HEK293T (cell line): ENCODE results near the gene CHRM1.

Experiments
- CTCF ChIA-PET: fragments of 350-600 bp; formaldehyde crosslinking; extraction: SDS; loops from one replicate; lab custom pipeline; 2021; ENCODE audit warnings: antibody characterized with exemption, inconsistent platforms; lab: Yijun Ruan, JAX
- POLR2A ChIA-PET: fragments of 350-600 bp; formaldehyde crosslinking; extraction: SDS; loops from one replicate; lab custom pipeline; 2020; ENCODE audit warnings: antibody characterized with exemption, inconsistent platforms; lab: Yijun Ruan, JAX
- DNase-seq: peaks from one replicate; pipeline ENCODE4 v3.0.0; 2012; ENCODE audit warnings: mixed read lengths; ENCODE audit errors: extremely low spot score
- ARNT ChIP-seq: fragments of 450-650 bp; IDR thresholded peaks from 2 replicates; pipeline ENCODE4 v1.6.1; 2017; ENCODE audit warnings: mild to moderate bottlenecking
- BHLHE40 ChIP-seq: fragments of 450-650 bp; IDR thresholded peaks from 2 replicates; pipeline ENCODE4 v1.6.1; 2016; ENCODE audit warnings: mild to moderate bottlenecking, moderate library complexity, borderline replicate concordance
- CTBP1 ChIP-seq: fragments of 450-650 bp; IDR thresholded peaks from 2 replicates; pipeline ENCODE4 v1.6.1; 2016; ENCODE audit warnings: borderline replicate concordance
- ELF4 ChIP-seq: fragments of 450-650 bp; IDR thresholded peaks from 2 replicates; pipeline ENCODE4 v1.6.1; 2017; ENCODE audit warnings: antibody characterized with exemption
- FOXA1 ChIP-seq: fragments of 450-650 bp; IDR thresholded peaks from 2 replicates; pipeline ENCODE4 v1.6.1; 2016; ENCODE audit warnings: mild to moderate bottlenecking
- FOXK2 ChIP-seq: fragments of 450-650 bp; IDR thresholded peaks from 2 replicates; pipeline ENCODE4 v1.6.1; 2016; ENCODE audit warnings: mild to moderate bottlenecking
- FOXM1 ChIP-seq: fragments of 450-650 bp; IDR thresholded peaks from 2 replicates; pipeline ENCODE4 v1.6.1; 2017; ENCODE audit warnings: mild to moderate bottlenecking, borderline replicate concordance
- HDGF ChIP-seq: fragments of 450-650 bp; IDR thresholded peaks from 2 replicates; pipeline ENCODE4 v1.6.1; 2017; ENCODE audit warnings: antibody characterized with exemption, borderline replicate concordance
- L3MBTL2 ChIP-seq: fragments of 450-650 bp; conservative IDR thresholded peaks from 2 replicates; pipeline ENCODE4 v1.6.1; 2016; ENCODE audit warnings: mild to moderate bottlenecking
- LEF1 ChIP-seq: fragments of 450-650 bp; IDR thresholded peaks from 2 replicates; pipeline ENCODE4 v1.6.1; 2017; ENCODE audit warnings: mild to moderate bottlenecking, borderline replicate concordance
- NFRKB ChIP-seq: fragments of 450-650 bp; IDR thresholded peaks from 2 replicates; pipeline ENCODE4 v1.6.1; 2016; ENCODE audit warnings: mild to moderate bottlenecking, moderate library complexity
- PKNOX1 ChIP-seq: fragments of 450-650 bp; IDR thresholded peaks from 2 replicates; pipeline ENCODE4 v1.6.1; 2016
- SP1 ChIP-seq: fragments of 450-650 bp; IDR thresholded peaks from 2 replicates; pipeline ENCODE4 v1.6.1; 2017
- SUZ12 ChIP-seq: fragments of 450-650 bp; IDR thresholded peaks from 2 replicates; pipeline ENCODE4 v1.6.1; 2016; ENCODE audit warnings: mild to moderate bottlenecking
- TARDBP ChIP-seq: fragments of 450-650 bp; IDR thresholded peaks from 2 replicates; pipeline ENCODE4 v1.6.1; 2016
- ZNF384 ChIP-seq: fragments of 450-650 bp; IDR thresholded peaks from 2 replicates; pipeline ENCODE4 v1.6.1; 2016

Gene CHRM1

GRCh38 chr11:62892077-62892922 lies 28.9 kb downstream of the CHRM1 start:
- CTCF ChIA-PET: interaction anchor here (0.6 to 1.0 kb wide), 2 partner anchors 14 to 685 kb away, joined by 3 to 6 read pairs; no protein-coding TSS in a partner anchor
- POLR2A ChIA-PET: interaction anchor here (1.4 to 1.9 kb wide), 3 partner anchors 9 to 51 kb away, joined by 5 to 8 read pairs (median 6); partner anchors contain the start of gene SLC3A2
- TF ChIP-seq FOXK2 (no peak), SUZ12 (no peak), FOXA1 (no peak), ELF4 (no peak), ARNT (no peak), CTBP1 (no peak), ZNF384 (no peak), PKNOX1 (no peak), TARDBP (no peak), SP1 (no peak), LEF1 (no peak), L3MBTL2 (no peak), NFRKB (no peak)
- DNase-seq: no peak

GRCh38 chr11:62889484-62890437 lies 31.4 kb downstream of the CHRM1 start:
- CTCF ChIA-PET: interaction anchor here (0.6 to 1.1 kb wide), 3 partner anchors 20 to 133 kb away, joined by 3 read pairs; no protein-coding TSS in a partner anchor
- TF ChIP-seq ZNF384 (peak; percentile 54; the same call in 1 of the 2 replicates), PKNOX1 (peak; percentile 97), BHLHE40 (no peak), FOXM1 (no peak), L3MBTL2 (no peak), ELF4 (no peak), HDGF (no peak), CTBP1 (no peak), FOXK2 (no peak)
- peak; percentile 42 for DNase-seq
- POLR2A ChIA-PET: interaction anchor here (0.7 to 3.7 kb wide), 16 partner anchors 9 to 288 kb away, joined by 3 to 26 read pairs (median 4); partner anchors contain the start of genes HNRNPUL2, MTA2, SLC3A2 and TMEM179B

- TF ChIP-seq FOXA1 (no peak), ZNF384 (no peak)
- ChIA-PET POLR2A (interaction anchor here (0.5 to 3.7 kb wide), 12 partner anchors 8 to 162 kb away, joined by 3 to 26 read pairs (median 4); partner anchors contain the start of genes HNRNPUL2, SLC3A2, TMEM179B and TTC9C), CTCF (interaction anchor here (1.0 to 1.1 kb wide), 2 partner anchors 47 to 134 kb away, joined by 3 read pairs; no protein-coding TSS in a partner anchor)
- no peak for DNase-seq
These were observed 32.1 kb downstream of the CHRM1 start for GRCh38 chr11:62889126-62889483.

GRCh38 chr11:62888406-62888805 lies 32.8 kb downstream of the CHRM1 start:
- CTCF ChIA-PET: interaction anchor here (1.0 kb wide), 1 partner anchor 46 kb away, joined by 3 read pairs; no protein-coding TSS in a partner anchor
- no peak for DNase-seq
- POLR2A ChIA-PET: interaction anchor here (3.7 kb wide), 1 partner anchor 48 kb away, joined by 20 read pairs; the partner anchor contains the start of gene WDR74
- TF ChIP-seq L3MBTL2 (no peak), ARNT (no peak), ELF4 (no peak), SUZ12 (no peak), ZNF384 (no peak), LEF1 (no peak), FOXK2 (no peak), CTBP1 (no peak), FOXM1 (no peak), PKNOX1 (no peak), BHLHE40 (no peak)

GRCh38 chr11:62885137-62885750 lies 35.9 kb downstream of the CHRM1 start:
- ChIA-PET CTCF (interaction anchor here (1.0 kb wide), 1 partner anchor 20 kb away, joined by 3 read pairs; no protein-coding TSS in a partner anchor), POLR2A (interaction anchor here (0.8 to 8.1 kb wide), 4 partner anchors 29 to 132 kb away, joined by 3 to 110 read pairs (median 25); partner anchors contain the start of genes WDR74 and ZBTB3)
- no peak for TF ChIP-seq ARNT
- no peak for TF ChIP-seq NFRKB
- no peak for TF ChIP-seq CTBP1
- no peak for TF ChIP-seq BHLHE40
- TF ChIP-seq ZNF384: no peak
- no peak for TF ChIP-seq FOXK2
- TF ChIP-seq SUZ12: no peak
- TF ChIP-seq PKNOX1: no peak
- no peak for TF ChIP-seq SP1
- TF ChIP-seq FOXA1: no peak
- no peak for TF ChIP-seq LEF1
- TF ChIP-seq ELF4: no peak
- no peak for TF ChIP-seq L3MBTL2
- TF ChIP-seq HDGF: no peak
- TF ChIP-seq FOXM1: no peak
- no peak for DNase-seq
